ENCODE measurements around the gene KRT28.
"Not testable (repeated sequence)": the region's sequence is repeated elsewhere in the genome, so short reads cannot be mapped to it uniquely, and the experiment has no call there.

Gene KRT28

DNA sequence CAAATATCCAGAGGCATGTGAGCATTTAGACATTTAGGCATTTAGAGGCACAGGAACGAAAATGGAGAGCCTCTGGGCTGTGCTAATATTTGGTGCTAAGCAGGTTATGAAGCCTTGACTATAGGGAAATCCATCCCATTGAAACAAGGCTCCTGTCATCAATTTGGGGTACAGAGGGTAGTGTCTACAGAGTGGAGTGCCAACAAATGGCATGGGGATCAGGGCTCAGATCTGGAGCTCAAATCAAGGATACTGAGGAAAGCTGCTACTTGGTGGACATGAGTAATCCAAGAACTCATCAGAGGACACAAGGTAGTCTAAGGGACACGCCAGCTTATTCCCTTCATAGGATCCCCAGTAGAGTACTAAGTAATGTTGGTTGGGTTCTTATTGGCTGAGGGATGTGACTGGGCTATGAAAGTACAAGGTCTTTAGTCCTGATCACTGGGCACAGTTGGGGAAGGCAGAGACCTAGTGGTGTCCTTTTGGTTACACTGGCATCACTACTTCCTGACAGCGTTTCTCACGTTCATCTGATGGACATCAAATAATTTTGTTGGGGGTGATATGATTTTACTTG, 17.4 kb upstream of the KRT28 start:
- no peaks in the 10 kb centered on the region for H3K27me3 ChIP-seq (ENCODE audit: low read length)
- H3K4me2 ChIP-seq (ENCODE audit: low read depth, low read length, poor library complexity, severe bottlenecking): peak overlapping the region; percentile 87
- H3K4me3 ChIP-seq (ENCODE audit: insufficient read depth, low read length, poor library complexity, severe bottlenecking): no peak overlapping the region
- no peak overlapping the region for H3K9ac ChIP-seq (ENCODE audit: low read length)
- no peaks in the 10 kb centered on the region for H3K9me2 ChIP-seq (replicated peaks; ENCODE audit: insufficient read depth, low read length)
- H3K79me2 ChIP-seq (ENCODE audit: insufficient read depth, low read length): peaks cover 6% of the 10 kb centered on the region; the same call in 1 of the 2 replicates
- H3K27ac ChIP-seq (ENCODE audit: low read depth, low read length): no peak overlapping the region
- peaks cover 9% of the 10 kb centered on the region; the same call in 1 of the 2 replicates for H3K36me3 ChIP-seq (ENCODE audit: low read length)
- TF ChIP-seq CTCF (IDR thresholded peaks at IDR 0.05; ENCODE audit: insufficient read depth, low read length, poor library complexity, severe bottlenecking): no peak
- TF ChIP-seq EZH2phosphoT487 (conservative IDR thresholded peaks at IDR 0.05; ENCODE audit: low read length): no peak
- no peak overlapping the region for H2AFZ ChIP-seq (ENCODE audit: low read depth, low read length, severe bottlenecking)
- H3F3A ChIP-seq (ENCODE audit: insufficient read depth): peaks cover 27% of the 10 kb centered on the region
- no peaks in the 10 kb centered on the region for H4K20me1 ChIP-seq (ENCODE audit: low read depth, low read length)
- H3K9me3 ChIP-seq (ENCODE audit: insufficient read depth, low read length): no peaks in the 10 kb centered on the region

DNA sequence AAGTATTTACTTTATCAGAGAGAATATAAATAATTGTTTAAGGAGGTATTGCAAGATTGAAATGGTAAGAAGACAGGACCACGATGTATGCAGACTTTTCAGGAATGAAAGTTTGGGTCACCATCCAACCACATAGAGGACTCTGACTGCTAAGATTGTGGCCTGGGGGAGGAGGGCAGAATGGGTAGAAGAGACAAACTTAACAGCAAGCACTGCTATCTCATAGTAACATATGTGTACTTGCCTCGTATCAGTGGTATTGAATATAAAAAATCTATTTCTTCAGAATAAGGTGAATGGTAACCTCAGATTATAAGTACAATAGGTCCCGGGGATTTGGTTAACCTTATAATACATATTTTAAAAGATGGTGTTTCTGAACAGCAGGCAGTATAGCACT, 16.8 kb upstream of the KRT28 start:
- H3F3A ChIP-seq (ENCODE audit: insufficient read depth): peaks cover 27% of the 10 kb centered on the region
- H3K9ac ChIP-seq (ENCODE audit: low read length): no peak overlapping the region
- H3K4me2 ChIP-seq (ENCODE audit: low read depth, low read length, poor library complexity, severe bottlenecking): no peak overlapping the region
- H3K27ac ChIP-seq (ENCODE audit: low read depth, low read length): no peak overlapping the region
- H3K79me2 ChIP-seq (ENCODE audit: insufficient read depth, low read length): peaks cover 6% of the 10 kb centered on the region; the same call in 1 of the 2 replicates
- no peak overlapping the region for H2AFZ ChIP-seq (ENCODE audit: low read depth, low read length, severe bottlenecking)
- peaks cover 9% of the 10 kb centered on the region; the same call in 1 of the 2 replicates for H3K36me3 ChIP-seq (ENCODE audit: low read length)
- no peak overlapping the region for H3K4me3 ChIP-seq (ENCODE audit: insufficient read depth, low read length, poor library complexity, severe bottlenecking)
- no peaks in the 10 kb centered on the region for H4K20me1 ChIP-seq (ENCODE audit: low read depth, low read length)
- H3K9me3 ChIP-seq (ENCODE audit: insufficient read depth, low read length): no peaks in the 10 kb centered on the region
- no peaks in the 10 kb centered on the region for H3K9me2 ChIP-seq (replicated peaks; ENCODE audit: insufficient read depth, low read length)
- TF ChIP-seq CTCF (IDR thresholded peaks at IDR 0.05; ENCODE audit: insufficient read depth, low read length, poor library complexity, severe bottlenecking) (no peak), EZH2phosphoT487 (conservative IDR thresholded peaks at IDR 0.05; ENCODE audit: low read length) (no peak)
- H3K27me3 ChIP-seq (ENCODE audit: low read length): no peaks in the 10 kb centered on the region

DNA sequence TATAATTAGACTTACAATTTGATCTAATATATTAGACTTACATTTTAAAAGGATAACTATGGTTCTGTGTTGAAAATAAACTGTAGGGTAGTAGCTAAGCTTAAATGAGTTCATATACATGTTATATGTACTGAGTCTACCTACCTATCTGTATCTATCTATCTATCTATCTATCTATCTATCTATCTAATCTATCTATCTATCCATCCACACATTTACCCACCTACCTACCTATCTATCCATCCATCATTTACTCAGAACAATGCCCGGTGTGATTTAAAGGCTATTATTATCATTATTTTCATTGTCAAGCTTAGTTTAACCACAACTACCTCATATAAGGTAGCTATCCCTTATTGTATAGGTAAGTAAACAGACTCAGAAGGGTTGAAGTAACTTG, 15.6 kb upstream of the KRT28 start:
- H3F3A ChIP-seq (ENCODE audit: insufficient read depth): peaks cover 27% of the 10 kb centered on the region
- TF ChIP-seq EZH2phosphoT487 (conservative IDR thresholded peaks at IDR 0.05; ENCODE audit: low read length) (no peak), CTCF (IDR thresholded peaks at IDR 0.05; ENCODE audit: insufficient read depth, low read length, poor library complexity, severe bottlenecking) (no peak)
- H3K36me3 ChIP-seq (ENCODE audit: low read length): peaks cover 9% of the 10 kb centered on the region; the same call in 1 of the 2 replicates
- H3K9ac ChIP-seq (ENCODE audit: low read length): no peak overlapping the region
- no peak overlapping the region for H3K4me3 ChIP-seq (ENCODE audit: insufficient read depth, low read length, poor library complexity, severe bottlenecking)
- H4K20me1 ChIP-seq (ENCODE audit: low read depth, low read length): no peaks in the 10 kb centered on the region
- peaks cover 6% of the 10 kb centered on the region; the same call in 1 of the 2 replicates for H3K79me2 ChIP-seq (ENCODE audit: insufficient read depth, low read length)
- no peaks in the 10 kb centered on the region for H3K27me3 ChIP-seq (ENCODE audit: low read length)
- no peak overlapping the region for H2AFZ ChIP-seq (ENCODE audit: low read depth, low read length, severe bottlenecking)
- no peak overlapping the region for H3K4me2 ChIP-seq (ENCODE audit: low read depth, low read length, poor library complexity, severe bottlenecking)
- H3K27ac ChIP-seq (ENCODE audit: low read depth, low read length): no peak overlapping the region
- no peaks in the 10 kb centered on the region for H3K9me2 ChIP-seq (replicated peaks; ENCODE audit: insufficient read depth, low read length)
- no peaks in the 10 kb centered on the region for H3K9me3 ChIP-seq (ENCODE audit: insufficient read depth, low read length)

DNA sequence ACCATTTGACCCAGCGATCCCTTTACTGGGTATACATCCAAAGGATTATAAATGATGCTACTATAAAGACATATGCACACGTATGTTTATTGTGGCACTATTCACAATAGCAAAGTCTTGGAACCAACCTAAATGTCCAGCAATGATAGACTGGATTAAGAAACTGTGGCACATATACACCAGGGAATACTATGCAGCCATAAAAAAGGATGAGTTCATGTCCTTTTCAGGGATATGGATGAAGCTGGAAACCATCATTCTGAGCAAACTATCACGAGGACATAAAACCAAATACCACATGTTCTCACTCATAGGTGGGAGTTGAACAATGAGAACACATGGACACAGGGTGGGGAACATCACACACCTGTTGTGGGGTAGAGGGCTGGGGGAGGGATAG, 14.9 kb upstream of the KRT28 start:
- H3K79me2 ChIP-seq (ENCODE audit: insufficient read depth, low read length); H3K4me2 ChIP-seq (ENCODE audit: low read depth, low read length, poor library complexity, severe bottlenecking); H3K27ac ChIP-seq (ENCODE audit: low read depth, low read length); H2AFZ ChIP-seq (ENCODE audit: low read depth, low read length, severe bottlenecking); H4K20me1 ChIP-seq (ENCODE audit: low read depth, low read length); H3K9me3 ChIP-seq (ENCODE audit: insufficient read depth, low read length); H3K36me3 ChIP-seq (ENCODE audit: low read length); H3K9me2 ChIP-seq (replicated peaks; ENCODE audit: insufficient read depth, low read length); H3K27me3 ChIP-seq (ENCODE audit: low read length); H3K9ac ChIP-seq (ENCODE audit: low read length); H3K4me3 ChIP-seq (ENCODE audit: insufficient read depth, low read length, poor library complexity, severe bottlenecking): not testable (repeated sequence)
- H3F3A ChIP-seq (ENCODE audit: insufficient read depth): peaks cover 20% of the 10 kb centered on the region

Data from SU-DHL-6 (cell line).